H1 (cell line): ENCODE results near the gene FHOD1.

Experiments
- CREB1 ChIP-seq: IDR thresholded peaks from 2 replicates; pipeline ENCODE4 v1.6.1; 2012; ENCODE audit warnings: inconsistent platforms
- KDM5A ChIP-seq: fragments of 200-600 bp; IDR thresholded peaks from 2 replicates; pipeline ENCODE4 v1.7.1; 2012; ENCODE audit warnings: mild to moderate bottlenecking, low read length, inconsistent platforms, mixed read lengths
- POLR2A ChIP-seq, 2 experiments: IDR thresholded peaks; 1 replicate in 1 of 2; 2 replicates in 1 of 2; pipeline ENCODE4 v1.6.1; 2011; ENCODE audit warnings: low read depth in 2 of 2, low read length in 2 of 2, mild to moderate bottlenecking in 2 of 2; ENCODE audit errors: control extremely low read depth in 1 of 2
- TF ChIP-seq, protein P1 (sequence below): fragments of 300-600 bp; sonication (generic); IDR thresholded peaks from 2 replicates; pipeline ENCODE4 v1.7.1; 2012; ENCODE audit warnings: low read length, moderate library complexity, mild to moderate bottlenecking, inconsistent platforms; ENCODE audit not compliant: insufficient replicate concordance
- TF ChIP-seq, protein P2 (sequence below): IDR thresholded peaks from 2 replicates; pipeline ENCODE4 v1.6.1; 2011; ENCODE audit warnings: low read length, improper control_type of control experiment
- TF ChIP-seq, protein P3 (sequence below), 3 experiments: IDR thresholded peaks; 1 replicate in 2 of 3; 2 replicates in 1 of 3; pipeline versions ENCODE4 v1.5.1 to v1.6.1; 2011; ENCODE audit warnings: low read length in 3 of 3, mild to moderate bottlenecking in 3 of 3, inconsistent platforms in 2 of 3, low read depth in 1 of 3, moderate library complexity in 1 of 3; ENCODE audit not compliant: insufficient read depth in 1 of 3; ENCODE audit errors: control extremely low read depth in 1 of 3

DNA sequence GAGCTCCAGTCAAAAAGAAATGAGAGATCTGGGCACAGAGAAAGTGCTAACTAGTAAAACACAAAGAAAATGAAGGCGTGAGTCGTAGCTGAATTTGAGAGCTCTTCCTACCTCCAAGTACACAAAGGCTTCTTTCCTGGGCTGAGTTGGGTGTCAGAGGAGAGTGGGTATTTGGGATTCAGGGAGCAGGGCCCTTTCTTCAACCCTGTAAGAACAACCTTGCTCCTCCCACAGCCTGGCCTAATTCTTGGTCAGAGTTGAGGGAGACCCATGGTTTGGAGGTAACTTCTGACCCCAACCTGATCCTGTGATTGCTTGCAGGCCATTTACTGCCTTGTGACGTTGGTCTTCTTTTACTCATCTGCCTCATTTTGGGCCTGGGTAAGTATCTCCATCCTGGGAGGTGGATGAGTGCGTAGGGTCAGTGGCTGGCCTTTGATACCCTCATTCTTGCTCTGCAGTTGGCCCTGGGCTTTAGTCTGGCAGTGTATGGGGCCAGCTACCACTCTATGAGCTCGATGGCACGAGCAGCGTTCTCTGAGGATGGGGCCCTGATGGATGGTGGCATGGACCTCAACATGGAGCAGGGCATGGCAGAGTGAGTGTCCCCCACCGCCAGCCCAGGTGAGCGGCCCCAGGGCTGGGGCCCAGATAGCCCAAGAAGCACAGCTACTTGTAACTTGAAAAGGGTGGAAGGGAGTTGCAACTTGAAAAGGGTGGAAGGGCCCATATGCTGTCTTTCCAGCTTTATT lies 19.1 kb downstream of the FHOD1 start:
- TF ChIP-seq POLR2A (IDR thresholded peaks at IDR 0.05; ENCODE audit: control extremely low read depth in 1 of 2, low read depth in 2 of 2, low read length in 2 of 2), result peak in 1 of 2 experiments; percentile 2; a peak in 1 of 3 replicates
- TF ChIP-seq, protein P1, sequence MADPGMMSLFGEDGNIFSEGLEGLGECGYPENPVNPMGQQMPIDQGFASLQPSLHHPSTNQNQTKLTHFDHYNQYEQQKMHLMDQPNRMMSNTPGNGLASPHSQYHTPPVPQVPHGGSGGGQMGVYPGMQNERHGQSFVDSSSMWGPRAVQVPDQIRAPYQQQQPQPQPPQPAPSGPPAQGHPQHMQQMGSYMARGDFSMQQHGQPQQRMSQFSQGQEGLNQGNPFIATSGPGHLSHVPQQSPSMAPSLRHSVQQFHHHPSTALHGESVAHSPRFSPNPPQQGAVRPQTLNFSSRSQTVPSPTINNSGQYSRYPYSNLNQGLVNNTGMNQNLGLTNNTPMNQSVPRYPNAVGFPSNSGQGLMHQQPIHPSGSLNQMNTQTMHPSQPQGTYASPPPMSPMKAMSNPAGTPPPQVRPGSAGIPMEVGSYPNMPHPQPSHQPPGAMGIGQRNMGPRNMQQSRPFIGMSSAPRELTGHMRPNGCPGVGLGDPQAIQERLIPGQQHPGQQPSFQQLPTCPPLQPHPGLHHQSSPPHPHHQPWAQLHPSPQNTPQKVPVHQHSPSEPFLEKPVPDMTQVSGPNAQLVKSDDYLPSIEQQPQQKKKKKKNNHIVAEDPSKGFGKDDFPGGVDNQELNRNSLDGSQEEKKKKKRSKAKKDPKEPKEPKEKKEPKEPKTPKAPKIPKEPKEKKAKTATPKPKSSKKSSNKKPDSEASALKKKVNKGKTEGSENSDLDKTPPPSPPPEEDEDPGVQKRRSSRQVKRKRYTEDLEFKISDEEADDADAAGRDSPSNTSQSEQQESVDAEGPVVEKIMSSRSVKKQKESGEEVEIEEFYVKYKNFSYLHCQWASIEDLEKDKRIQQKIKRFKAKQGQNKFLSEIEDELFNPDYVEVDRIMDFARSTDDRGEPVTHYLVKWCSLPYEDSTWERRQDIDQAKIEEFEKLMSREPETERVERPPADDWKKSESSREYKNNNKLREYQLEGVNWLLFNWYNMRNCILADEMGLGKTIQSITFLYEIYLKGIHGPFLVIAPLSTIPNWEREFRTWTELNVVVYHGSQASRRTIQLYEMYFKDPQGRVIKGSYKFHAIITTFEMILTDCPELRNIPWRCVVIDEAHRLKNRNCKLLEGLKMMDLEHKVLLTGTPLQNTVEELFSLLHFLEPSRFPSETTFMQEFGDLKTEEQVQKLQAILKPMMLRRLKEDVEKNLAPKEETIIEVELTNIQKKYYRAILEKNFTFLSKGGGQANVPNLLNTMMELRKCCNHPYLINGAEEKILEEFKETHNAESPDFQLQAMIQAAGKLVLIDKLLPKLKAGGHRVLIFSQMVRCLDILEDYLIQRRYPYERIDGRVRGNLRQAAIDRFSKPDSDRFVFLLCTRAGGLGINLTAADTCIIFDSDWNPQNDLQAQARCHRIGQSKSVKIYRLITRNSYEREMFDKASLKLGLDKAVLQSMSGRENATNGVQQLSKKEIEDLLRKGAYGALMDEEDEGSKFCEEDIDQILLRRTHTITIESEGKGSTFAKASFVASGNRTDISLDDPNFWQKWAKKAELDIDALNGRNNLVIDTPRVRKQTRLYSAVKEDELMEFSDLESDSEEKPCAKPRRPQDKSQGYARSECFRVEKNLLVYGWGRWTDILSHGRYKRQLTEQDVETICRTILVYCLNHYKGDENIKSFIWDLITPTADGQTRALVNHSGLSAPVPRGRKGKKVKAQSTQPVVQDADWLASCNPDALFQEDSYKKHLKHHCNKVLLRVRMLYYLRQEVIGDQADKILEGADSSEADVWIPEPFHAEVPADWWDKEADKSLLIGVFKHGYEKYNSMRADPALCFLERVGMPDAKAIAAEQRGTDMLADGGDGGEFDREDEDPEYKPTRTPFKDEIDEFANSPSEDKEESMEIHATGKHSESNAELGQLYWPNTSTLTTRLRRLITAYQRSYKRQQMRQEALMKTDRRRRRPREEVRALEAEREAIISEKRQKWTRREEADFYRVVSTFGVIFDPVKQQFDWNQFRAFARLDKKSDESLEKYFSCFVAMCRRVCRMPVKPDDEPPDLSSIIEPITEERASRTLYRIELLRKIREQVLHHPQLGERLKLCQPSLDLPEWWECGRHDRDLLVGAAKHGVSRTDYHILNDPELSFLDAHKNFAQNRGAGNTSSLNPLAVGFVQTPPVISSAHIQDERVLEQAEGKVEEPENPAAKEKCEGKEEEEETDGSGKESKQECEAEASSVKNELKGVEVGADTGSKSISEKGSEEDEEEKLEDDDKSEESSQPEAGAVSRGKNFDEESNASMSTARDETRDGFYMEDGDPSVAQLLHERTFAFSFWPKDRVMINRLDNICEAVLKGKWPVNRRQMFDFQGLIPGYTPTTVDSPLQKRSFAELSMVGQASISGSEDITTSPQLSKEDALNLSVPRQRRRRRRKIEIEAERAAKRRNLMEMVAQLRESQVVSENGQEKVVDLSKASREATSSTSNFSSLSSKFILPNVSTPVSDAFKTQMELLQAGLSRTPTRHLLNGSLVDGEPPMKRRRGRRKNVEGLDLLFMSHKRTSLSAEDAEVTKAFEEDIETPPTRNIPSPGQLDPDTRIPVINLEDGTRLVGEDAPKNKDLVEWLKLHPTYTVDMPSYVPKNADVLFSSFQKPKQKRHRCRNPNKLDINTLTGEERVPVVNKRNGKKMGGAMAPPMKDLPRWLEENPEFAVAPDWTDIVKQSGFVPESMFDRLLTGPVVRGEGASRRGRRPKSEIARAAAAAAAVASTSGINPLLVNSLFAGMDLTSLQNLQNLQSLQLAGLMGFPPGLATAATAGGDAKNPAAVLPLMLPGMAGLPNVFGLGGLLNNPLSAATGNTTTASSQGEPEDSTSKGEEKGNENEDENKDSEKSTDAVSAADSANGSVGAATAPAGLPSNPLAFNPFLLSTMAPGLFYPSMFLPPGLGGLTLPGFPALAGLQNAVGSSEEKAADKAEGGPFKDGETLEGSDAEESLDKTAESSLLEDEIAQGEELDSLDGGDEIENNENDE, result no peak
- no peak for TF ChIP-seq KDM5A
- TF ChIP-seq, protein P2, sequence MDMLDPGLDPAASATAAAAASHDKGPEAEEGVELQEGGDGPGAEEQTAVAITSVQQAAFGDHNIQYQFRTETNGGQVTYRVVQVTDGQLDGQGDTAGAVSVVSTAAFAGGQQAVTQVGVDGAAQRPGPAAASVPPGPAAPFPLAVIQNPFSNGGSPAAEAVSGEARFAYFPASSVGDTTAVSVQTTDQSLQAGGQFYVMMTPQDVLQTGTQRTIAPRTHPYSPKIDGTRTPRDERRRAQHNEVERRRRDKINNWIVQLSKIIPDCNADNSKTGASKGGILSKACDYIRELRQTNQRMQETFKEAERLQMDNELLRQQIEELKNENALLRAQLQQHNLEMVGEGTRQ, result no peak
- TF ChIP-seq, protein P3, sequence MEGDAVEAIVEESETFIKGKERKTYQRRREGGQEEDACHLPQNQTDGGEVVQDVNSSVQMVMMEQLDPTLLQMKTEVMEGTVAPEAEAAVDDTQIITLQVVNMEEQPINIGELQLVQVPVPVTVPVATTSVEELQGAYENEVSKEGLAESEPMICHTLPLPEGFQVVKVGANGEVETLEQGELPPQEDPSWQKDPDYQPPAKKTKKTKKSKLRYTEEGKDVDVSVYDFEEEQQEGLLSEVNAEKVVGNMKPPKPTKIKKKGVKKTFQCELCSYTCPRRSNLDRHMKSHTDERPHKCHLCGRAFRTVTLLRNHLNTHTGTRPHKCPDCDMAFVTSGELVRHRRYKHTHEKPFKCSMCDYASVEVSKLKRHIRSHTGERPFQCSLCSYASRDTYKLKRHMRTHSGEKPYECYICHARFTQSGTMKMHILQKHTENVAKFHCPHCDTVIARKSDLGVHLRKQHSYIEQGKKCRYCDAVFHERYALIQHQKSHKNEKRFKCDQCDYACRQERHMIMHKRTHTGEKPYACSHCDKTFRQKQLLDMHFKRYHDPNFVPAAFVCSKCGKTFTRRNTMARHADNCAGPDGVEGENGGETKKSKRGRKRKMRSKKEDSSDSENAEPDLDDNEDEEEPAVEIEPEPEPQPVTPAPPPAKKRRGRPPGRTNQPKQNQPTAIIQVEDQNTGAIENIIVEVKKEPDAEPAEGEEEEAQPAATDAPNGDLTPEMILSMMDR (IDR thresholded peaks at IDR 0.05; ENCODE audit: control extremely low read depth in 1 of 3, insufficient read depth in 1 of 3, low read depth in 1 of 3, low read length in 3 of 3), result no peak
- no peak for TF ChIP-seq CREB1
